Measurements from ENCODE around the gene SOX8.

SOX8 gene

DNA sequence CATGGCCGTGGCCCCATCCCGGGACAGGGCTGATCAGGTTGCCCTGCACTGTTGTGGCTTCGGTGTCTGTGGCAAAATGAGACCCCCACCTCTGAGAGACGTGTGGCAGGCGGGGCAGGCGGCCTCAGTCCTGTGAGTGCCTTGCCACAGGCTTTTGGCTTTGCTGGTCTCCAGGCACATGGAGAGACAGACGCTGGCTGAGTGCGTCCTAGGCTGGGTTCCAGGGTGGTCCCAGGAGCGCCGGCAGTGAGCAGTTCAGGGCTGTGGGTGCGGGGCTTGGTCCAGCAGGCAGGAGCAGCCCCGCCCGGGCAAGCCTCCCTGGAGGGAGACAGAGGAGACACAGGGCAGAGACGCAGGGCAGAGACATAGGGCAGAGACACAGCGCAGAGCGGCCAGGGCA, 29.2 kb downstream of the SOX8 start:
- Histone ChIP-seq H3K36me3 (ENCODE audit: control insufficient read depth in 2 of 2, insufficient read depth in 2 of 2, low read length in 2 of 2) (no peaks in the 10 kb centered on the region), H3K4me3 (ENCODE audit: low read length in 2 of 2) (no peak overlapping the region), H3K9me3 (ENCODE audit: control insufficient read depth in 2 of 2, low read length in 2 of 2) (no peaks in the 10 kb centered on the region), H3K27ac (ENCODE audit: low read depth in 2 of 2, low read length in 2 of 2) (no peak overlapping the region), H3K9ac (ENCODE audit: low read depth in 1 of 2, low read length in 2 of 2) (no peak overlapping the region), H3K4me1 (ENCODE audit: control insufficient read depth in 2 of 2, insufficient read depth in 2 of 2, low read length in 2 of 2) (no peaks in the 10 kb centered on the region), H3K27me3 (ENCODE audit: control insufficient read depth in 2 of 2, insufficient read depth in 2 of 2, low read length in 2 of 2) (peaks cover 0 to 4% of the 10 kb centered on the region in 2 donors)

- no peaks in the 10 kb centered on the region for H3K36me3 ChIP-seq (ENCODE audit: control insufficient read depth in 2 of 2, insufficient read depth in 2 of 2, low read length in 2 of 2)
- no peak overlapping the region for H3K27ac ChIP-seq (ENCODE audit: low read depth in 2 of 2, low read length in 2 of 2)
- peaks cover 0 to 4% of the 10 kb centered on the region in 2 donors for H3K27me3 ChIP-seq (ENCODE audit: control insufficient read depth in 2 of 2, insufficient read depth in 2 of 2, low read length in 2 of 2)
- no peaks in the 10 kb centered on the region for H3K9me3 ChIP-seq (ENCODE audit: control insufficient read depth in 2 of 2, low read length in 2 of 2)
- no peak overlapping the region for H3K9ac ChIP-seq (ENCODE audit: low read depth in 1 of 2, low read length in 2 of 2)
- H3K4me1 ChIP-seq (ENCODE audit: control insufficient read depth in 2 of 2, insufficient read depth in 2 of 2, low read length in 2 of 2): no peaks in the 10 kb centered on the region
- H3K4me3 ChIP-seq (ENCODE audit: low read length in 2 of 2): no peak overlapping the region
Observed at GRCh38 chr16:1011316-1012082, 29.9 kb downstream of the SOX8 start.

DNA sequence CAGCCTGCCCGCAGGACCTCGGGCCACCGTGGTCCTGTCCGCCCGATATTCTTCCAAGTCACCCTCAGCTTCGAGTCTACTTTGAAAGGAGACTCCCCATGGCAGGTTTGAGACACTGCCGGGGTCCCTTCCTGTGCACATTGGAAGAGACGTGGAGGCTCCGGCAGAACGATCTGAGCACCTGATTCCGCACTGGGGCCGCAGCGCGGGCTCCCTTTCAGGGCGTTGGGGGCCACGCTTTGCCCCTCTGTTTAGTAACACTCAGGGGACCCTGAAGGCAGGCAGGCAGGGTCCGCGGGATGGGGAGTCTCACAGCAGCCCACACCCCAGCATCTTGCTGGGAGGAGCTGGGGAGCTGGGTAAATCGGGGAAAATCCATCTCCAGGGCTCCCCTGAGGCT, 30.6 kb downstream of the SOX8 start:
- Histone ChIP-seq H3K27me3 (ENCODE audit: control insufficient read depth in 2 of 2, insufficient read depth in 2 of 2, low read length in 2 of 2) (peaks cover 0 to 4% of the 10 kb centered on the region in 2 donors), H3K4me1 (ENCODE audit: control insufficient read depth in 2 of 2, insufficient read depth in 2 of 2, low read length in 2 of 2) (no peaks in the 10 kb centered on the region), H3K4me3 (ENCODE audit: low read length in 2 of 2) (no peak overlapping the region), H3K9ac (ENCODE audit: low read depth in 1 of 2, low read length in 2 of 2) (no peak overlapping the region), H3K9me3 (ENCODE audit: control insufficient read depth in 2 of 2, low read length in 2 of 2) (no peaks in the 10 kb centered on the region), H3K27ac (ENCODE audit: low read depth in 2 of 2, low read length in 2 of 2) (no peak overlapping the region), H3K36me3 (ENCODE audit: control insufficient read depth in 2 of 2, insufficient read depth in 2 of 2, low read length in 2 of 2) (no peaks in the 10 kb centered on the region)

DNA sequence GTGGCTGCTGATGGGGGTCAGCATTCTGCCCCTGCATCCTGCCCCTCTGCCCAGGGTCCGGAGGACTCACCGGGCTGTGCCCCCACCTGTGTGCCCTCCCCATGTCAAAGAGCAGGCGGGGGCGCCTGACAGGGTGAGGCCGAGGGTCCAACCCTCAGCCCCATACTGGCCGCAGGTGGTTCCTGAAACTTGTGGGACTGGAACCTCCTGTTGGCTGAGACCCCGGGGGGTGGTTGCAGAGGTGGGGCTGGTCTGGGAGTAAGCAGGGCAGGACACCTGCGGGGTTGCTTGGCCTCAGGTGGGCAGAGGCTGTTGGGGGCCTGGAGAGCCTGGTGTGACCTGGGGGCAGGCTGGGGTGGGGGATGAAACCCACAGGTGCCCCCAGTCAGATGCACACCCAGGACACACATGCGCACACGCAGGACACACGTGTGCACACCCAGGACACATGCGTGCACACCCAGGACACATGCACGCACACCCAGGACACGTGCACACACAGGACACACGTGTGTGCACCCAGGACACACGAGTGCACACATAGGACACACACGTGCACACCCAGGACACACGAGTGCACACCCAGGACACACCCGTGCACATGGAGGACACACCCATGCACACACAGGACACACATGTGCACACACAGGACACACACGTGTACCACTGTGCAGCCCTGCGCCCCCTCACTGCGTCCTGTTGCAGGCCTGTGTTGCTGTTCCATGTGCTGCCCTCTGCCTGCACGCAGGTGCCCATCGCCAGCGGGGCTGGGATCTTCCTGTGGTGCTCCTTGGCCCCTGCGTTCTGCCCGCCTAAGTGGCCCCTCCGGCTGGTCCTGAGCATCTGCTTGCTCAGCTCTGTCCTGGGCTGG, 31.4 kb downstream of the SOX8 start:
- no peak overlapping the region for H3K9ac ChIP-seq (ENCODE audit: low read depth in 1 of 2, low read length in 2 of 2)
- H3K36me3 ChIP-seq (ENCODE audit: control insufficient read depth in 2 of 2, insufficient read depth in 2 of 2, low read length in 2 of 2): no peaks in the 10 kb centered on the region
- peaks cover 0 to under 1% of the 10 kb centered on the region in 2 donors for H3K27me3 ChIP-seq (ENCODE audit: control insufficient read depth in 2 of 2, insufficient read depth in 2 of 2, low read length in 2 of 2)
- no peaks in the 10 kb centered on the region for H3K4me1 ChIP-seq (ENCODE audit: control insufficient read depth in 2 of 2, insufficient read depth in 2 of 2, low read length in 2 of 2)
- no peak overlapping the region for H3K27ac ChIP-seq (ENCODE audit: low read depth in 2 of 2, low read length in 2 of 2)
- no peak overlapping the region for H3K4me3 ChIP-seq (ENCODE audit: low read length in 2 of 2)
- H3K9me3 ChIP-seq (ENCODE audit: control insufficient read depth in 2 of 2, low read length in 2 of 2): no peaks in the 10 kb centered on the region

GRCh38 chr16:1013593-1013900, 32.0 kb downstream of the SOX8 start:
- H3K9me3 ChIP-seq (ENCODE audit: control insufficient read depth in 2 of 2, low read length in 2 of 2): no peaks in the 10 kb centered on the region
- H3K27me3 ChIP-seq (ENCODE audit: control insufficient read depth in 2 of 2, insufficient read depth in 2 of 2, low read length in 2 of 2): no peaks in the 10 kb centered on the region
- H3K9ac ChIP-seq (ENCODE audit: low read depth in 1 of 2, low read length in 2 of 2): no peak overlapping the region
- no peak overlapping the region for H3K4me3 ChIP-seq (ENCODE audit: low read length in 2 of 2)
- H3K36me3 ChIP-seq (ENCODE audit: control insufficient read depth in 2 of 2, insufficient read depth in 2 of 2, low read length in 2 of 2): no peaks in the 10 kb centered on the region
- no peaks in the 10 kb centered on the region for H3K4me1 ChIP-seq (ENCODE audit: control insufficient read depth in 2 of 2, insufficient read depth in 2 of 2, low read length in 2 of 2)
- no peak overlapping the region for H3K27ac ChIP-seq (ENCODE audit: low read depth in 2 of 2, low read length in 2 of 2)

GRCh38 chr16:1014221-1014620, 32.7 kb downstream of the SOX8 start:
- Histone ChIP-seq H3K9ac (ENCODE audit: low read depth in 1 of 2, low read length in 2 of 2) (no peak overlapping the region), H3K27ac (ENCODE audit: low read depth in 2 of 2, low read length in 2 of 2) (no peak overlapping the region), H3K27me3 (ENCODE audit: control insufficient read depth in 2 of 2, insufficient read depth in 2 of 2, low read length in 2 of 2) (no peaks in the 10 kb centered on the region)

GRCh38 chr16:1014771-1015495, 33.4 kb downstream of the SOX8 start:
- Histone ChIP-seq H3K9ac (ENCODE audit: low read depth in 1 of 2, low read length in 2 of 2) (no peak overlapping the region), H3K36me3 (ENCODE audit: control insufficient read depth in 2 of 2, insufficient read depth in 2 of 2, low read length in 2 of 2) (no peaks in the 10 kb centered on the region), H3K27me3 (ENCODE audit: control insufficient read depth in 2 of 2, insufficient read depth in 2 of 2, low read length in 2 of 2) (no peaks in the 10 kb centered on the region), H3K27ac (ENCODE audit: low read depth in 2 of 2, low read length in 2 of 2) (no peak overlapping the region), H3K4me1 (ENCODE audit: control insufficient read depth in 2 of 2, insufficient read depth in 2 of 2, low read length in 2 of 2) (no peaks in the 10 kb centered on the region), H3K4me3 (ENCODE audit: low read length in 2 of 2) (no peak overlapping the region), H3K9me3 (ENCODE audit: control insufficient read depth in 2 of 2, low read length in 2 of 2) (no peaks in the 10 kb centered on the region)

More at GRCh38 chr16:1014221-1014620, 32.7 kb downstream of the SOX8 start:
- Histone ChIP-seq H3K36me3 (ENCODE audit: control insufficient read depth in 2 of 2, insufficient read depth in 2 of 2, low read length in 2 of 2) (no peaks in the 10 kb centered on the region), H3K9me3 (ENCODE audit: control insufficient read depth in 2 of 2, low read length in 2 of 2) (no peaks in the 10 kb centered on the region), H3K4me3 (ENCODE audit: low read length in 2 of 2) (no peak overlapping the region), H3K4me1 (ENCODE audit: control insufficient read depth in 2 of 2, insufficient read depth in 2 of 2, low read length in 2 of 2) (no peaks in the 10 kb centered on the region)

GRCh38 chr16:1018447-1019198, 37.1 kb downstream of the SOX8 start:
- Histone ChIP-seq H3K4me1 (ENCODE audit: control insufficient read depth in 2 of 2, insufficient read depth in 2 of 2, low read length in 2 of 2) (no peaks in the 10 kb centered on the region), H3K27me3 (ENCODE audit: control insufficient read depth in 2 of 2, insufficient read depth in 2 of 2, low read length in 2 of 2) (no peaks in the 10 kb centered on the region), H3K4me3 (ENCODE audit: low read length in 2 of 2) (no peak overlapping the region), H3K9ac (ENCODE audit: low read depth in 1 of 2, low read length in 2 of 2) (no peak overlapping the region), H3K36me3 (ENCODE audit: control insufficient read depth in 2 of 2, insufficient read depth in 2 of 2, low read length in 2 of 2) (no peaks in the 10 kb centered on the region), H3K27ac (ENCODE audit: low read depth in 2 of 2, low read length in 2 of 2) (no peak overlapping the region), H3K9me3 (ENCODE audit: control insufficient read depth in 2 of 2, low read length in 2 of 2) (no peaks in the 10 kb centered on the region)

DNA sequence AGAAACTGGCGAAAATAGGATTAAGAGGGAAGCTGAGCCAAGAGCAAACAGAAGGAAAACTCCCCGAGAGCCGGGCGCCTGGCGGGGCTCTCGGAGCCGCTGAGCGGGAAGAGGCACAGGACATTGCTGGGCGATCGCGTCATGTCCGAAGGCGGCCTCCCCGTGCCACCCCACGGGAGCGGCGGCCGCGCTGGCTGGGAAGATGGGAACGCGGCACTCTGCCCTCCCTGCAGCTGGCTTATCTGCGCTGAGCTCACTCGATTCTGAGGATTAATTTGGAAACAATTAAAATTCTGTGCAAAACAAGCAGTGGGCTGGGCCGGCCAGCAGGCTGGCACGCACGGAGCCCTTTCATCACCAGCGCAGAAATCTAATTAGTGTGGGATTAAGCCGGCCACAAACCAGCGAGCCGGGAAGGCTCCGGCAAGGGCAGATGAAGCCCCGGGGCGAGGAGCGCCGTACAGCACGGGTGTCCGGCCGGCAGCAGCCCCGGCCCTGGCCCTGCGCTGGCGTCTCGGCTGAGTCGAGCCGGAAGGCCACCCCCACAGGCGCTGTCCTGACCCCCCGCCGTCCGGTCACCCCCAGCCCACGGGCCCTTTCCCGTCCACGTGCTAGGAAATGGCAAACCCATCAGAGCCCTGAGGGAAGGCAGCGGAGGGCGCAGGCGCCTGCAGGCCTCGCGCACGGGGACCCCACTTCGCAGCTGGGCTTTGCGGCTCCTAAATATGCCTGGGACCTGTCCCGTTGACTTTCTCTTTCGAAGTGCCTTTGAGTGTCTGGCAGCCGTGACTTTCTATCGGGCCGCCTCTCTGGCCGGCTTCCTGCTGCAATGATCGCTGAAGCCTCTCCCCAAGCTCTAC, 37.9 kb downstream of the SOX8 start:
- Histone ChIP-seq H3K9me3 (ENCODE audit: control insufficient read depth in 2 of 2, low read length in 2 of 2) (no peaks in the 10 kb centered on the region), H3K36me3 (ENCODE audit: control insufficient read depth in 2 of 2, insufficient read depth in 2 of 2, low read length in 2 of 2) (no peaks in the 10 kb centered on the region), H3K9ac (ENCODE audit: low read depth in 1 of 2, low read length in 2 of 2) (no peak overlapping the region), H3K4me1 (ENCODE audit: control insufficient read depth in 2 of 2, insufficient read depth in 2 of 2, low read length in 2 of 2) (no peaks in the 10 kb centered on the region), H3K27me3 (ENCODE audit: control insufficient read depth in 2 of 2, insufficient read depth in 2 of 2, low read length in 2 of 2) (no peaks in the 10 kb centered on the region), H3K27ac (ENCODE audit: low read depth in 2 of 2, low read length in 2 of 2) (no peak overlapping the region), H3K4me3 (ENCODE audit: low read length in 2 of 2) (no peak overlapping the region)

All from mucosa of rectum (tissue), 2 donors.